H1 (cell line): ENCODE results near the gene TATDN2.

Source experiments
- EZH2 ChIP-seq: fragments of 200-600 bp; sonication (generic); IDR thresholded peaks from 2 replicates; pipeline ENCODE4 v1.7.1; 2012; ENCODE audit warnings: low read depth, mild to moderate bottlenecking, moderate library complexity, low read length, inconsistent platforms; ENCODE audit not compliant: severe bottlenecking
- GABPA ChIP-seq: IDR thresholded peaks from 2 replicates; pipeline ENCODE4 v1.6.1; 2011; ENCODE audit warnings: mild to moderate bottlenecking, low read length, moderate library complexity, borderline replicate concordance; ENCODE audit not compliant: insufficient read depth
- POLR2AphosphoS5 ChIP-seq: IDR thresholded peaks from 2 replicates; pipeline ENCODE4 v1.6.1; 2011; ENCODE audit warnings: low read depth, low read length
- TBP ChIP-seq: IDR thresholded peaks from 2 replicates; pipeline ENCODE4 v1.6.1; 2011; ENCODE audit warnings: low read depth, low read length, improper control_type of control experiment
- TF ChIP-seq, protein P1 (sequence below), 3 experiments: IDR thresholded peaks; 1 replicate in 2 of 3; 2 replicates in 1 of 3; pipeline versions ENCODE4 v1.5.1 to v1.6.1; 2011; ENCODE audit warnings: low read length in 3 of 3, mild to moderate bottlenecking in 3 of 3, inconsistent platforms in 2 of 3, low read depth in 1 of 3, moderate library complexity in 1 of 3; ENCODE audit not compliant: insufficient read depth in 1 of 3; ENCODE audit errors: control extremely low read depth in 1 of 3

DNA sequence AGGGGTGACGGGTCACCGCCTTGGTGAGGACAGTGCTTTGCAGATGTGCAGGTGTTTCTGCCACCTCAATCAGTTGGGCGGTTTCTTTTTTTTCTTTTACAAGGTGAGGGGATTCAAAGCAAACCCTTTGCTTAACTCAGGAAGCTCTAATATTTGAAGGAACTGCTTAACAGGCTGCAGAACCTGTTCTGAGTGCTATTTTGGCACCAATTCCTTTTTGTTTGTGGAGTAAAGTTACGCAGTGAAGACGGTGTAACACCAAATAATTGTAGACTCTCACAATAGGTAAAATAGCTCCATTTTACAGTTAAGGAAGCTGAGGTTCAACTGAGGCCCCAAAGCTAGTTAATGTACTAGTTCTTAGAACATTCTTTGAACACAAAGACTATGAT, 37.9 kb downstream of the TATDN2 start:
- no peak for TF ChIP-seq GABPA
- no peak for TF ChIP-seq POLR2AphosphoS5
- TF ChIP-seq, protein P1, sequence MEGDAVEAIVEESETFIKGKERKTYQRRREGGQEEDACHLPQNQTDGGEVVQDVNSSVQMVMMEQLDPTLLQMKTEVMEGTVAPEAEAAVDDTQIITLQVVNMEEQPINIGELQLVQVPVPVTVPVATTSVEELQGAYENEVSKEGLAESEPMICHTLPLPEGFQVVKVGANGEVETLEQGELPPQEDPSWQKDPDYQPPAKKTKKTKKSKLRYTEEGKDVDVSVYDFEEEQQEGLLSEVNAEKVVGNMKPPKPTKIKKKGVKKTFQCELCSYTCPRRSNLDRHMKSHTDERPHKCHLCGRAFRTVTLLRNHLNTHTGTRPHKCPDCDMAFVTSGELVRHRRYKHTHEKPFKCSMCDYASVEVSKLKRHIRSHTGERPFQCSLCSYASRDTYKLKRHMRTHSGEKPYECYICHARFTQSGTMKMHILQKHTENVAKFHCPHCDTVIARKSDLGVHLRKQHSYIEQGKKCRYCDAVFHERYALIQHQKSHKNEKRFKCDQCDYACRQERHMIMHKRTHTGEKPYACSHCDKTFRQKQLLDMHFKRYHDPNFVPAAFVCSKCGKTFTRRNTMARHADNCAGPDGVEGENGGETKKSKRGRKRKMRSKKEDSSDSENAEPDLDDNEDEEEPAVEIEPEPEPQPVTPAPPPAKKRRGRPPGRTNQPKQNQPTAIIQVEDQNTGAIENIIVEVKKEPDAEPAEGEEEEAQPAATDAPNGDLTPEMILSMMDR (IDR thresholded peaks at IDR 0.05; ENCODE audit: control extremely low read depth in 1 of 3, insufficient read depth in 1 of 3, low read depth in 1 of 3, low read length in 3 of 3): no peak
- TF ChIP-seq EZH2: no peak
- TF ChIP-seq TBP: no peak
